GM19455 (cell line): Measurements from ENCODE around the gene NIPA2.

Experiments used
- ATAC-seq: cut with Tn5 transposase; IDR thresholded peaks from one replicate; pipeline ENCODE4 v1.9.1; 2021; ENCODE audit not compliant: unreplicated experiment

The NIPA2 gene

GRCh38 chr15:22874966-22875365 lies 36.5 kb downstream of the NIPA2 start:
- ATAC-seq = no peak

GRCh38 chr15:22877117-22877516 lies 38.7 kb downstream of the NIPA2 start:
- ATAC-seq = no peak

GRCh38 chr15:22877607-22878006 lies 39.1 kb downstream of the NIPA2 start:
- ATAC-seq = no peak

- ATAC-seq = no peak
Observed at GRCh38 chr15:22878103-22878502, 39.6 kb downstream of the NIPA2 start.

- ATAC-seq = no peak
Observed at GRCh38 chr15:22880068-22880980, 41.9 kb downstream of the NIPA2 start.

GRCh38 chr15:22880981-22881738 lies 42.7 kb downstream of the NIPA2 start:
- ATAC-seq = no peak

GRCh38 chr15:22881739-22882440 lies 43.4 kb downstream of the NIPA2 start:
- no peak for ATAC-seq

GRCh38 chr15:22883196-22883595 lies 44.7 kb downstream of the NIPA2 start:
- no peak for ATAC-seq

- no peak for ATAC-seq
Observed at GRCh38 chr15:22884344-22884743, 45.9 kb downstream of the NIPA2 start.

GRCh38 chr15:22885120-22885519 lies 46.7 kb downstream of the NIPA2 start:
- ATAC-seq = no peak

- no peak for ATAC-seq
Observed at GRCh38 chr15:22887157-22887951, 48.9 kb downstream of the NIPA2 start.

- ATAC-seq = no peak
Observed at GRCh38 chr15:22888120-22888859, 49.8 kb downstream of the NIPA2 start.

GRCh38 chr15:22889146-22889818 lies 50.8 kb downstream of the NIPA2 start:
- no peak for ATAC-seq

- no peak for ATAC-seq
Observed at GRCh38 chr15:22890296-22890695, 51.8 kb downstream of the NIPA2 start.

- no peak for ATAC-seq
Observed at GRCh38 chr15:22891426-22892210, 53.2 kb downstream of the NIPA2 start.

GRCh38 chr15:22892333-22892732 lies 53.9 kb downstream of the NIPA2 start:
- no peak for ATAC-seq

GRCh38 chr15:22893081-22893480 lies 54.6 kb downstream of the NIPA2 start:
- no peak for ATAC-seq

GRCh38 chr15:22893881-22894280 lies 55.4 kb downstream of the NIPA2 start:
- ATAC-seq = no peak
